ENCODE results near the gene SLC22A16.

SLC22A16 gene

GRCh38 chr6:110456694-110457093 lies 19.7 kb downstream of the SLC22A16 start:
- in situ Hi-C loops (cut with MboI; ENCODE audit: low sequenced_read_pairs): no loop called here

GRCh38 chr6:110449541-110449895 lies 26.9 kb downstream of the SLC22A16 start:
- in situ Hi-C loops (cut with MboI; ENCODE audit: low sequenced_read_pairs): no loop called here

GRCh38 chr6:110448846-110449540 lies 27.4 kb downstream of the SLC22A16 start:
- in situ Hi-C loops (cut with MboI; ENCODE audit: low sequenced_read_pairs): no loop called here

DNA sequence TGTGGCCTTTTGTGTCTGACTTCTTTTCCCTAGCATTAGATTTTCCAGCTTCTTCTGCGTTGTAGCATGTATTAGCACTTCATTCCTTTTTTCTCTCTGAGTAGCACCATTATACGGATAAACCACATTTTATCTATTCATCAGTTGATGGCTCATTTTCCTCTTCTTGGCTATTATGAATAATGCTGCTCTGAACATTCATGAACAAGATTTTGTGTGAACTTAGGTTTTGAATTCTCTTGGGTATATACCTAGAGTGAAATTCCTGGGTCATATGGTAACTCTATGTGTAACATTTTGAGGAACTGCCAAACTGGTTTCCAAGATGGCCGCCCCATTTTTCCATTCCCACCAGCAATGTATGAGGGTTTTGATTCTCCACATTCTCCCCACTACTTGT lies 28.7 kb downstream of the SLC22A16 start:
- in situ Hi-C loops (cut with MboI; ENCODE audit: low sequenced_read_pairs): no loop called here

DNA sequence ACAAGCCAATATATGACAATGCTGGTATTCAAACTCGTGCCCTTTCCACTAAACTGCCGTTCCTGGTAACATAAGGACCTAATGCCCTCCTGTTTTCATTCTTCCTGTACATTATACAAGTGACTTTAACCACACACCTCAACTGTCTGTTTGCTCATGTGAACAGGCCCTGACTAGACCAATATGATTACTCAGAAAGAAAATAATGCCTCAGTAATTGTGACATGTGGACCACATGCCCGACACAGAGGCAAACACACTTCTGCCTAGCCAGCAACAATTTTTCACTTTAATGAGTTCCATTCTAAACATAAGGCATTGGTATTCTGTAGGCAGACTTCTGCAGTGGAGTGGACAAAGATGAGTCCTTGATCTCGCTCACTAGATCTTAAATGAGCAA lies 30.0 kb downstream of the SLC22A16 start:
- in situ Hi-C loops (cut with MboI; ENCODE audit: low sequenced_read_pairs): no loop called here

DNA sequence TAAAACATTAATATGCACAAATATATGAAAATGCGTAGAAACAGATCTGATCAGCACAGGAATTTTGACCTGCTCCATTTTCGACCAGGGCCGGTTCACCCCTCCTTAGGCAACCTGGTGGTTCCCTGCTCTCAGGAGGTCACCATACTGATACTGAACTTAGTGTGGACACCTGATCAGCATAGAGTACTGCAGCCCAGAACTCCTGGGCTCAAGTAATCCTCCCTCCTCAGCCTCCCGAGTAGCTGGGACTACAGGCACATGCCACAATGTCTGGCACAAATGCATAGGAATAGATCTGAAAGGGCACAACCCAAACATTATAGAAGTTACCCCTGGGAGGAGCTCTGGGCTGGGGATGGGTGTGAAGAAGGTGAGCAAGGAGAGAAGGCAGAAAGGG lies 36.4 kb downstream of the SLC22A16 start:
- in situ Hi-C loops (cut with MboI; ENCODE audit: low sequenced_read_pairs): no loop called here

DNA sequence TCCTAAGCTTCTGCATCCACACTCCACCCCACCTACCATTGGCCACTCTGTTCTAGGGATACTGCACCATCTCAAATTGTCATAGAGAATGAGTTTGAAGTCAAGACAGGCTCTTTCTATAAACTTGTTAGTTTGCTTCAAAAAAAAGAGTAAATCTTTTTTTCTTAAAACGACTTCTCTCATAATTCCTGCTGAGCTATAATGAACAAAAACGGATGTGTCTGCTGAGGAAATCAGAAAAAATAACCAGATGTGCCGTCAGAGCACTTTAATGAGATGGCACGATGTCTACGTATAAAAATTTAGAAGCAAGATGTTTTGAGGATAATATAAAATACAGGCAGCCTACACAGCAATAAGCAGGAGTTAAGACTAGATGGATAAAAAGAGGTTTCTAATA lies 37.1 kb downstream of the SLC22A16 start:
- in situ Hi-C loops (cut with MboI; ENCODE audit: low sequenced_read_pairs): no loop called here

GRCh38 chr6:110434961-110435602 lies 41.3 kb downstream of the SLC22A16 start:
- in situ Hi-C loops (cut with MboI; ENCODE audit: low sequenced_read_pairs): no loop called here

GRCh38 chr6:110432285-110432900 lies 44.0 kb downstream of the SLC22A16 start:
- in situ Hi-C loops (cut with MboI; ENCODE audit: low sequenced_read_pairs): no loop called here

DNA sequence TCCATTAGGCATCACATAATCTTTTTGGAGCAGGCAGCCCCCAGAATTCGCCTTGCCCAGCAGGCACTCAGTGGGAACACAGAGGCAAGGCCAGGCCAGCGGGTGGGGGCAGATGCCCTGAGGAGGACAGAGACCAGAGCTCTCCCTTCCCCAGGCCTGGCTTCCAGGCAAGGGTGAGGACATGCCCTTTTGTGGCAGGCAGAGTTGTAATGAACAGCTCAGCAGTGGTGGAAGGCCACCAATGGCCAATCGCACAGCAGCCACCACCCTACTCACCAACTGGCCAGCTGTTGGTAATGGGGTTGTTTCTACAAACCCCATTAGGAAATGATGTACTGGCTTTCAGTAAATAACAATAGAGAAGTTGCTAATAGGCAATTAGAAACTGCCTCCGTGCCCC lies 45.7 kb downstream of the SLC22A16 start:
- in situ Hi-C loops (cut with MboI; ENCODE audit: low sequenced_read_pairs): no loop called here

- in situ Hi-C loops (cut with MboI; ENCODE audit: low sequenced_read_pairs): no loop called here
These were observed 46.2 kb downstream of the SLC22A16 start for GRCh38 chr6:110430236-110430635.

- in situ Hi-C loops (cut with MboI; ENCODE audit: low sequenced_read_pairs): no loop called here
These were observed 48.3 kb downstream of the SLC22A16 start for GRCh38 chr6:110428153-110428552.

DNA sequence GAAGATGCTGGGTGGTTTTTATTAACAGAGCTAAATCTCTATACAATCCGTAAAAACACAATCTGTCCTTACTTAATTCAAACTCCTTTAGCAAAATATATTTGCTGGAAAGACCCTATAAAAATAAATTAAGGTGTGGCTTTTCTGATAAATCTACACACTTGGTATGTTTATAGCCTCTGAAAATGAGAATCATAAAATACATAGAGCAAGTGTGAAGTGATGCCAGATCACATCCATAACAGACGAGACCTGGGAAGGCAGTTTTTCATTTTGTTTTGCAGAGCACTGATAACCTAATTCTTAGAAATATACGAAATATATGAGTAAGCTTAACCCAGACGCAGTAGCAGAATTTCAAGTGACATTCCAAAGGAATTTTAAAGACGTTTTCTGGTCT lies 50.6 kb downstream of the SLC22A16 start:
- in situ Hi-C loops (cut with MboI; ENCODE audit: low sequenced_read_pairs): no loop called here

DNA sequence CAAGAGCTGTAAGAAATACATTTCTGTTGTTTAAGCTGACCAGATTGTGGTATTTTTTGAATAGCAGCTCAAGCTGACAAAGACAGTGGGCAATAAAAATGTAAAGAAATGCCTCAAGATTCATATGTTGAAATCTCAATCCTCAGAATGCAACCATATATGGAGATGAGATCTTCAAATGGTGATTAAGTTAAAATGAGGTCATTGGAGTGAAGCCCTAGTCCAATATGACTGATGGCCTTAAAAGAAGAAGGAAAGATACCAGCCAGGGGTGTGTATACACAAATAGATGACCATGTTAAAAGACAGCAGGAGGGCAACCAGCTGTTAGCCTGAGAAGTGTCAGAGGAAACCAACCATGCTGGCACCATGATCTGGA lies 54.0 kb downstream of the SLC22A16 start:
- in situ Hi-C loops (cut with MboI; ENCODE audit: low sequenced_read_pairs): no loop called here

DNA sequence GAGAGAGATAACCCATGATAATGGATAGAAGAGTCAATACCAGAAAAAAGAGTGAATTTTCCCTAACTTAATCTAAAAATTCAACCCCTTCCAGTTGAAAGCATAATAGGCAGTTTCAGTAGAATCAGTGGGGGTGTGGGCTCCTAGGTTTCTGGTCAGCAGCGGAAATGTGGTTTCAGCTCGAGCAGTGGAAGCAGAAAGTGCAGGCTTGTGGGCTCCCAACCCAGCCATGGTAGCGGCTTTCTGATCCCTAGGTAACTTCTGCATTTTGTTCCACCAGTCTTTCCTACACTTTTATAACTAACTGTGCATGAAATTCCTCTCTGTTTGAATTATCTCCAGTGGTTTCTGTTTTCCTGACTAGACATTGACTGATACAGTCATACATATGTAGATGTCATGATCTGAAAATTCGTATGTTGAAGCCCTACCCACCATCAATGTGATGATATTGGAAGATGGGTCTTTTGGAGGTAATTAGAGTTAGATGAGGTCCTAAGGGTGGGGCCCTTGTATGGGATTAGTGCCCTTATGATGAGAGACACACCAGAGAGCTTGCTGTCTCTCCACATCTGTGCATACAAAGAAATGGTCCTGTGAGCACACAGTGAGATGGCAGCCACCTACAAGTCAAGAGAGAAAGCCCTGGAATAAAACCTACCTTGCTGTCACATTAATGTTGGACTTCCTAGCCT lies 54.5 kb downstream of the SLC22A16 start:
- in situ Hi-C loops (cut with MboI; ENCODE audit: low sequenced_read_pairs): no loop called here

GRCh38 chr6:110419028-110419739 lies 57.2 kb downstream of the SLC22A16 start:
- in situ Hi-C loops (cut with MboI; ENCODE audit: low sequenced_read_pairs): no loop called here

GRCh38 chr6:110418594-110418993 lies 57.8 kb downstream of the SLC22A16 start:
- in situ Hi-C loops (cut with MboI; ENCODE audit: low sequenced_read_pairs): no loop called here

DNA sequence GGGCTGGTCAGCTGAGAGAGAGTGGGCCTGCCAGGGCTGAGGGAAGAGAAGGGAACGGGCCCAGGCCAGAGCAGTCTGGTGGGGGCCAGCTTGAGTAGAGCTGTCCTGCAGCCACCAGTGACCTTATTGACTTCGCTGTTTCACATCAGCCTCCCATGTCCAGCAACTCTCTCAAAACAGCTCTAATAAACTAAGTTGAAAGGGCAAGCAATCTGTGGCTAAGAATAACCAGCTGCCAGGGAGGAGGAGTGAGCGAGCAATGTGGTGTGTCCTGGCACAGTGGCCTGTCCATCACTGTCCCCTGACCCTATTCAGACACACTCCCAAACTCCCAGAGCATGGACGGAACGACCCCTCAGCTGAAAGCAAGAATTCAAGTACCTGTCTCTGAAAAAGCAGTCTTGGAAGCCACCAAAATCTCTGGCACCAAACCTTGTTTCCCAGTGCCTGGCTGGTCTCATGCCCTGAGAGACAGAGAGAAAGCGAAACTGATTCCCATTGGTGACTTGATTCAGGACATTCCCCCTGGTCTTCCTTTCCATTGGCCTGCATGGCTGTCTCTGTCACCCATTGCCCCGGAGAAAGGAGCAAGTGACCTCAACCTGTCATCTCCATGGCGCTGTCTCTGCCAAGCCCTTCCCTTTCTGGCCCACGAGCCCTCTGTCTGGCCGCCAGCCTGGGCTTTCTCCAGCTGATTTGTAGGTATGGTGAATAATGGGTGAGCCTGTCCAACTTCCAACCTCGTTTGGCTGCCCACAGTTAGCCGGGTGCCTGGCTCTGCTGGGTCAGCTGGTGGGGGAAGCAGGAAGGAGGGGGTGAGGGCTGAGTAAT lies 61.1 kb downstream of the SLC22A16 start, which contains the start of gene DDO:
DDO (minus strand) TSS at position 490 of the 831 bp plus-strand sequence. CDS start 2,113 bp downstream, outside the sequence.
- in situ Hi-C loops (cut with MboI; ENCODE audit: low sequenced_read_pairs): no loop called here

DNA sequence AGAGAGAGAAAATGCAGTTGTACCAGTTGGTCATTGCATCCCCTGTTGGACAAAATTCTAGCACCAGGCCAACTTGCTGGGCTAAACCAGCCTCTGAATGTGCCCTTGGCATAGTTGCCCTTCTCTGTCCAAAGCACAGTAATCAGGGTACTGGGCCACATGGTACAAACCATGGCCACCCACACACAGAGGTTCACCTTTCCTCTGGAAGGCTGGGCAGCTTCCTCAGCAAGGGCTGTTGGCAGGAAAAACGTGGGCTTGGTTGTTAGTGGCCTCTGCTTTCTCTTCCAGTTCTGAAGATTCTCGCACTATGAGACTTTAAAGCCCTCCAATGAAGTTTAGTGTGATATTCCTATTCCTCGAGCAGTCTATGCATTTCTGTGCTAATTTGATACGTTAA lies 61.7 kb downstream of the SLC22A16 start:
- in situ Hi-C loops (cut with MboI; ENCODE audit: low sequenced_read_pairs): no loop called here

DNA sequence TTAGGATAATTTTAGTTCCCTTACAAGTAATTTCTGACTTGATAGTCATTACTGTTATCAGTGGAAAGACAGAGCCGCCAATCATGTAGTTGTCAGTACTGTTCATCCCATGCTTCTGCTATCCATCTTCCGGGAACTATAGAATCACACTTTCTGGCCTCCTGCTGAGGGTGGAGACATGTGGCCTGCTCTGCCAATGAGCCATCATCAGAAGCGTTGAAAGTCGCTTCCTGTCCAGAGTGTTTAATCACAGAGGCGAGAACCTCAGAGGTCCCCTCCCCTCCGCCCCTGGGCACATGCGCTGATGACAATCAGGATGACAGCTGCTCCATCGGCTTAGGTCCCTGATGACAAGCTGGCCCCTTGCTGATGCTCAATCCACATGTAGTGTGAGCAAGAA lies 64.1 kb downstream of the SLC22A16 start:
- in situ Hi-C loops (cut with MboI; ENCODE audit: low sequenced_read_pairs): no loop called here

All from HL-60/S4 treated with phorbol 12-myristate 13-acetate at 8.2 ng/mL for 4 days and 3 days (cell line).